Smooth muscle cell (in vitro differentiated cells): ENCODE data around the gene TMEM52. TPM values are rescaled to one million over a fixed set of nuclear protein-coding genes. Genes with fewer than 3 reads are reported as not detected.

Experiments
- DNase-seq: peaks from one replicate; lab custom pipeline; 2025; ENCODE audit not compliant: unreplicated experiment; lab: John Stamatoyannopoulos, UW
- H2AFZ ChIP-seq: fragments of 200-600 bp; sonication (generic); 2 replicates; pipeline ENCODE4 v1.6.0; 2016; ENCODE audit warnings: antibody characterized with exemption, low read depth, mild to moderate bottlenecking
- H3F3A ChIP-seq: fragments of 200-600 bp; sonication (generic); 2 replicates; pipeline ENCODE4 v1.6.0; 2017; ENCODE audit warnings: antibody characterized with exemption, low read depth
- H3K27ac ChIP-seq: fragments of 200-600 bp; sonication (generic); 2 replicates; pipeline ENCODE4 v1.5.1; 2016; ENCODE audit warnings: low read depth, mild to moderate bottlenecking
- H3K27me3 ChIP-seq: fragments of 200-600 bp; sonication (generic); 2 replicates; pipeline ENCODE4 v1.6.1; 2016; ENCODE audit warnings: low read depth, mild to moderate bottlenecking
- H3K36me3 ChIP-seq: fragments of 200-600 bp; sonication (generic); 2 replicates; pipeline ENCODE4 v1.5.1; 2016; ENCODE audit warnings: low read depth
- H3K4me1 ChIP-seq: fragments of 200-600 bp; sonication (generic); 2 replicates; pipeline ENCODE4 v1.5.1; 2016; ENCODE audit warnings: low read depth
- H3K4me2 ChIP-seq: fragments of 200-600 bp; sonication (generic); 2 replicates; pipeline ENCODE4 v1.6.0; 2016; ENCODE audit warnings: mild to moderate bottlenecking
- H3K4me3 ChIP-seq: fragments of 200-600 bp; sonication (generic); 2 replicates; pipeline ENCODE4 v1.5.1; 2016; ENCODE audit warnings: mild to moderate bottlenecking
- H3K79me2 ChIP-seq: fragments of 200-600 bp; sonication (generic); 2 replicates; pipeline ENCODE4 v1.6.0; 2016; ENCODE audit warnings: low read depth, mild to moderate bottlenecking
- H3K9ac ChIP-seq: fragments of 200-600 bp; sonication (generic); 2 replicates; pipeline ENCODE4 v1.6.0; 2016; ENCODE audit warnings: low read depth
- H3K9me3 ChIP-seq: fragments of 200-600 bp; sonication (generic); replicated peaks from 2 replicates; pipeline ENCODE4 v1.5.1; 2016; ENCODE audit warnings: low read depth
- H4K20me1 ChIP-seq: fragments of 200-600 bp; sonication (generic); 2 replicates; pipeline ENCODE4 v1.6.0; 2016; ENCODE audit warnings: low read depth
- WGBS: methylation state at CpG from one replicate; pipeline ENCODE4 v1.1.7; 2016; ENCODE audit warnings: low lambda C conversion rate; 5-methylcytosine and 5-hydroxymethylcytosine counted together
- polyA plus RNA-seq: library from polyadenylated mRNA; unstranded; fragments of >200 nt; fragmentation: Nextera tagmentation; extraction: Ambion mirVana; gene quantifications from 2 replicates; pipeline ENCODE4 v1.2.1, GENCODE V29; 2016
- total RNA-seq: library from RNA; depleted of rRNA; stranded (reverse); fragments of >200 nt; gene quantifications from 2 replicates; pipeline ENCODE4 v1.2.3, GENCODE V29; 2014
- TF ChIP-seq, protein P1 (sequence below): fragments of 200-600 bp; sonication (generic); IDR thresholded peaks from 2 replicates; pipeline ENCODE4 v1.5.1; 2017; ENCODE audit warnings: borderline replicate concordance, mild to moderate bottlenecking, antibody characterized with exemption; ENCODE audit not compliant: insufficient read depth, poor library complexity, severe bottlenecking

Gene TMEM52
- total RNA-seq (0.18 and 0.45 TPM in 2 replicates), polyA plus RNA-seq (1.7 and 7.4 TPM in 2 replicates)

DNA sequence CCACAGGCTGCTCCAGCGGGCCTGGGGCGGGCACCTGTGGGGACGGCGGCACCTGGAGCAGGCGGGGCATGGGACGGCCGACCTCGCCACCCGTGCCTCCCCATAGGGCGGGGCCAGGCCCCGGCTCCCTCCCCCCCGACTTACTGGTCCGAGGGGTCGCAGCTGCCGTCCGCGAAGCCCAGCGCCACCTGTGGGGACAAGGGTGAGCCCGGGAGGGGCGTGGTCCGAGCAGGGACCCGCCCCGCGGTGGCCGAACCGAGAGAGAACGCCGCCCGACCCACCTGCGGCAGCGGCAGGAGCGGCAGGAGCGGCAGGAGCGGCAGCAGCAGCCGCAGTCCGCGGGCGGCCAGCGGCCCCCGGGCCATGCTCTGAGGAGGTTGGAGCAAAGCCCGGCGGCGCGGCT, at the start of gene TMEM52:
TMEM52 (minus strand) TSS at position 379 of the 403 bp plus-strand sequence; CDS start at position 365, 14 bp downstream.
- Histone ChIP-seq H3K9ac (no peak within 1 kb of the TSS), H3K27ac (no peak within 1 kb of the TSS), H3K79me2 (no peaks in the 10 kb centered on the region), H4K20me1 (no peaks in the 10 kb centered on the region), H3K4me2 (peak within 1 kb of the TSS; percentile 90), H3K36me3 (no peaks in the 10 kb centered on the region), H3K4me1 (peaks cover 7% of the 10 kb centered on the region), H3K27me3 (no peaks in the 10 kb centered on the region), H3K4me3 (peak within 1 kb of the TSS; percentile 53), H3K9me3 (no peaks in the 10 kb centered on the region), H3F3A (no peaks in the 10 kb centered on the region), H2AFZ (no peak within 1 kb of the TSS)
- no peak for DNase-seq
- TF ChIP-seq, protein P1, sequence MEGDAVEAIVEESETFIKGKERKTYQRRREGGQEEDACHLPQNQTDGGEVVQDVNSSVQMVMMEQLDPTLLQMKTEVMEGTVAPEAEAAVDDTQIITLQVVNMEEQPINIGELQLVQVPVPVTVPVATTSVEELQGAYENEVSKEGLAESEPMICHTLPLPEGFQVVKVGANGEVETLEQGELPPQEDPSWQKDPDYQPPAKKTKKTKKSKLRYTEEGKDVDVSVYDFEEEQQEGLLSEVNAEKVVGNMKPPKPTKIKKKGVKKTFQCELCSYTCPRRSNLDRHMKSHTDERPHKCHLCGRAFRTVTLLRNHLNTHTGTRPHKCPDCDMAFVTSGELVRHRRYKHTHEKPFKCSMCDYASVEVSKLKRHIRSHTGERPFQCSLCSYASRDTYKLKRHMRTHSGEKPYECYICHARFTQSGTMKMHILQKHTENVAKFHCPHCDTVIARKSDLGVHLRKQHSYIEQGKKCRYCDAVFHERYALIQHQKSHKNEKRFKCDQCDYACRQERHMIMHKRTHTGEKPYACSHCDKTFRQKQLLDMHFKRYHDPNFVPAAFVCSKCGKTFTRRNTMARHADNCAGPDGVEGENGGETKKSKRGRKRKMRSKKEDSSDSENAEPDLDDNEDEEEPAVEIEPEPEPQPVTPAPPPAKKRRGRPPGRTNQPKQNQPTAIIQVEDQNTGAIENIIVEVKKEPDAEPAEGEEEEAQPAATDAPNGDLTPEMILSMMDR = no peak
- 0% methylated on average over 28 of the region's 44 CpGs for WGBS

DNA sequence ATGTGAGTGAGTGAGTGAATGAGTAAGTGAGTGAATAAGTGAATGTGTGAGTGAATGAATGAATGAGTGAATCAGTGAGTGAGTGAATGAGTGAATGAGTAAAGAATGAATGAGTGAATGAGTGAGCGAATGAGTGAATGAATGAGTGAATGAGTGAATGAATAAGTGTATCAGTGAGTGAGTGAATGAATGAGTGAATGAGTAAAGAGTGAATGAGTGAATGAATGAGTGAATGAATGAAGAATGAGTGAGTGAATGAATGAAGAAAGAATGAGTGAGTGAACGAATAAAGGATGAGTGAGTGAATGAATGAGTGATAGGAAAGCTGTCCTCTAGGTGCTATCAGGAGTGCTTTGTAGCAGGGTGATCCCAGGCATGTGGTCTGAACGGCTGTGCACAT, 48.8 kb upstream of the TMEM52 start:
- no peak overlapping the region for H3K4me2 ChIP-seq
- WGBS = 77% methylated on average over 3 of the region's 3 CpGs

GRCh38 chr1:1967151-1967550, 48.1 kb upstream of the TMEM52 start:
- Histone ChIP-seq H3K36me3 (no peaks in the 10 kb centered on the region), H3K4me2 (no peak overlapping the region), H3K9me3 (no peaks in the 10 kb centered on the region), H2AFZ (no peak overlapping the region), H3K4me3 (no peak overlapping the region), H3K79me2 (no peaks in the 10 kb centered on the region), H4K20me1 (no peaks in the 10 kb centered on the region), H3F3A (no peaks in the 10 kb centered on the region), H3K9ac (no peak overlapping the region), H3K27me3 (no peaks in the 10 kb centered on the region), H3K4me1 (no peaks in the 10 kb centered on the region), H3K27ac (no peak overlapping the region)
- TF ChIP-seq, protein P1 = no peak
- WGBS = 89% methylated on average over 16 of the region's 16 CpGs
- DNase-seq = no peak

More for the DNA sequence above, 48.8 kb upstream of the TMEM52 start:
- no peaks in the 10 kb centered on the region for H4K20me1 ChIP-seq
- H3F3A ChIP-seq = no peaks in the 10 kb centered on the region
- TF ChIP-seq, protein P1 = no peak
- no peak overlapping the region for H3K9ac ChIP-seq
- no peaks in the 10 kb centered on the region for H3K9me3 ChIP-seq
- no peaks in the 10 kb centered on the region for H3K36me3 ChIP-seq
- H3K27me3 ChIP-seq = no peaks in the 10 kb centered on the region
- no peaks in the 10 kb centered on the region for H3K4me1 ChIP-seq
- DNase-seq = no peak
- H3K27ac ChIP-seq = no peak overlapping the region
- H3K79me2 ChIP-seq = no peaks in the 10 kb centered on the region
- H3K4me3 ChIP-seq = no peak overlapping the region
- no peak overlapping the region for H2AFZ ChIP-seq

DNA sequence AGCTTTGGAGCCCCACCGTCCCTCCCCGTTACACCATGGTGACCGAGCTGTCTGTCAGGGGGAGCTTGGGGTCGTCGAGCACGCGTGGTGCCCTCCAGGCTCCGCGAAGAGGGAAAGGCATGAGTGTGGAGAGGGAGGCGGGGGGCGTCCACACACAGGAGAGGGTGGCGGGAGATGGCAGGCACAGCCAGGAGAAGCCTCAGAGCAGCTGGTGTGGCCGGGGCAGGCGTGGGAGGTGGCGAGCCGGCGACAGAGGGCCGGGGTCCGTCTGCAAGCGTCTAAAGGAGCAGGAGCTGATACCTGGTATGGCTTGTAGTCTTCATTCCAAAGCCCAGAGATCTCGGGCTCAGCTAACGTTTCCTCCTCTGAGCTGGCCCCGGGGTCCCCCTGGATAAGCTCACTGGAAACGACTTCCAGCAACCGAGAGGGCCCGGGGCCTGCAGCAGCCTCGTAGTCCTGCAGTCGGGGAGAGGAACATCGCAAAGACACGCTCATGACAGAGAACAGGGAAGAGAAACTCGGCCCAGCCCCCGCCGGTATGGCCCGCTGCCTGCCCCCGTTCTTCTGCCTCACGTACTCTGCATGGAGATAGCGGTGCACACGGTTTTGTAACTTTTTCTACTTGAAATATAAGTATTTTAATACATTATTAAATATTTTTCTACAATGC, 47.1 kb upstream of the TMEM52 start:
- Histone ChIP-seq H3K27me3 (no peaks in the 10 kb centered on the region), H3K79me2 (no peaks in the 10 kb centered on the region), H2AFZ (no peak overlapping the region), H3K9ac (no peak overlapping the region), H4K20me1 (no peaks in the 10 kb centered on the region), H3K27ac (no peak overlapping the region), H3F3A (no peaks in the 10 kb centered on the region), H3K9me3 (no peaks in the 10 kb centered on the region), H3K4me1 (no peaks in the 10 kb centered on the region), H3K4me3 (no peak overlapping the region), H3K4me2 (no peak overlapping the region), H3K36me3 (no peaks in the 10 kb centered on the region)
- DNase-seq = no peak
- WGBS = 86% methylated on average over 38 of the region's 38 CpGs
- TF ChIP-seq, protein P1 = no peak
